Peyer's patch (tissue), 4 donors: ENCODE results near the gene ELAVL1.

Source experiments
- CTCF ChIP-seq, 6 experiments: fragments of 450-650 bp in 4 of 6; fragments of 200-600 bp in 2 of 6; sonication (generic) in 1 of 6; IDR thresholded peaks; one replicate each; pipeline ENCODE4 v1.5.1; 2017 to 2019; ENCODE audit warnings: antibody characterized with exemption in 6 of 6, mild to moderate bottlenecking in 3 of 6, moderate library complexity in 1 of 6
- POLR2A ChIP-seq, 2 donors: fragments of 450-650 bp; IDR thresholded peaks; one replicate each; pipeline ENCODE4 v1.5.1; 2017; ENCODE audit warnings: antibody characterized with exemption in 2 of 2, mild to moderate bottlenecking in 2 of 2, moderate library complexity in 2 of 2

GRCh38 chr19:8020681-8021080 is 15.2 kb upstream of the ELAVL1 start:
- TF ChIP-seq CTCF (IDR thresholded peaks at IDR 0.05) (no peak), POLR2A (IDR thresholded peaks at IDR 0.05) (no peak)
